ENCODE measurements around the gene PTPN3.

Gene PTPN3

DNA sequence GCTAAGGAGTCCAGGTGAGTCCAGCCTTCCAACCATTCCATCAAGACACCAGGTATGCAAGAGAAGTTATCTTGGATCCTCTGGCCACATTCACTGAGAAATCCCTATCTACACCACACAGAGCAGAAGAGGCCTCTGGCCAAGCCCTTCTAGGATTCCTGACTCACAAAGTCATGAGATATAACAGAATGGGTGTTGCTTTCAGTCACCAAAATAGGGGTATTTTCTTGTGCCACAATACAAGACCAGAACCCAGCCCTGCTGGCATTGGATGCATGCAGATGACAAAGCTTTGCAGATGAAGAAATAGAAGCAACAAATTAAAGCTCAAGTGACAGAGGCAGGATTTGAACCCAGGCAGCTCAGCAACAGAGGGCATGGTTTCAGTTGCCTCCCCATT lies 73.5 kb downstream of the PTPN3 start:
- TF ChIP-seq POLR2A (IDR thresholded peaks at IDR 0.05; ENCODE audit: low read length) = no peak
- no peak for TF ChIP-seq GATA1 (IDR thresholded peaks at IDR 0.05; ENCODE audit: low read depth, low read length)
- DNase-seq = peak; percentile 17 to 18

GRCh38 chr9:109423877-109424276 lies 74.2 kb downstream of the PTPN3 start:
- no peak for TF ChIP-seq GATA1 (IDR thresholded peaks at IDR 0.05; ENCODE audit: low read depth, low read length)
- no peak for TF ChIP-seq POLR2A (IDR thresholded peaks at IDR 0.05; ENCODE audit: low read length)
- DNase-seq = no peak

- no peak for TF ChIP-seq POLR2A (IDR thresholded peaks at IDR 0.05; ENCODE audit: low read length)
- TF ChIP-seq GATA1 (IDR thresholded peaks at IDR 0.05; ENCODE audit: low read depth, low read length) = no peak
- DNase-seq = no peak
Observed at GRCh38 chr9:109422641-109423040, 75.5 kb downstream of the PTPN3 start.

GRCh38 chr9:109421026-109421970 lies 76.8 kb downstream of the PTPN3 start:
- TF ChIP-seq POLR2A (IDR thresholded peaks at IDR 0.05; ENCODE audit: low read length) = no peak
- no peak for TF ChIP-seq GATA1 (IDR thresholded peaks at IDR 0.05; ENCODE audit: low read depth, low read length)
- DNase-seq = no peak

- DNase-seq = no peak
- TF ChIP-seq GATA1 (IDR thresholded peaks at IDR 0.05; ENCODE audit: low read depth, low read length) (no peak), POLR2A (IDR thresholded peaks at IDR 0.05; ENCODE audit: low read length) (no peak)
Observed at GRCh38 chr9:109419531-109419930, 78.6 kb downstream of the PTPN3 start.

DNA sequence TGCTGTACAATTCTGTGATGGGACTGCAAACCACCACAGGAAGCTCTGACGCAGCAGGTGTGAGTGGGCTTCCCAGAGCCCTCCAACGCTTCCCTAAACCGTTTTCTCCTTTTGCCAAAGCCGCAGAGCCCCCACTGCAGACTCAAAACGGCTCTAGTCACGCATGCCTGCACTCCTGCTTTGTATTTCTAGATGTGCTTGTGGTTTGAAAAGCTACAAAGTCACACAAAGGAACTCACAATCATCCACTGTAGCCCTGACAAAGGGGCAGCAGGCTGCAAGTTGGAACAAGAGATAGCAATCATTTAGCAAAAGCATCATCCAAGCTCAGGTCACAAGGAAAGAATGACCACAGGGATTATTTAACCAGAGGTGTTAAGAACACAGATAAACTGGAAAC lies 79.3 kb downstream of the PTPN3 start:
- no peak for DNase-seq
- TF ChIP-seq GATA1 (IDR thresholded peaks at IDR 0.05; ENCODE audit: low read depth, low read length) = no peak
- no peak for TF ChIP-seq POLR2A (IDR thresholded peaks at IDR 0.05; ENCODE audit: low read length)

DNA sequence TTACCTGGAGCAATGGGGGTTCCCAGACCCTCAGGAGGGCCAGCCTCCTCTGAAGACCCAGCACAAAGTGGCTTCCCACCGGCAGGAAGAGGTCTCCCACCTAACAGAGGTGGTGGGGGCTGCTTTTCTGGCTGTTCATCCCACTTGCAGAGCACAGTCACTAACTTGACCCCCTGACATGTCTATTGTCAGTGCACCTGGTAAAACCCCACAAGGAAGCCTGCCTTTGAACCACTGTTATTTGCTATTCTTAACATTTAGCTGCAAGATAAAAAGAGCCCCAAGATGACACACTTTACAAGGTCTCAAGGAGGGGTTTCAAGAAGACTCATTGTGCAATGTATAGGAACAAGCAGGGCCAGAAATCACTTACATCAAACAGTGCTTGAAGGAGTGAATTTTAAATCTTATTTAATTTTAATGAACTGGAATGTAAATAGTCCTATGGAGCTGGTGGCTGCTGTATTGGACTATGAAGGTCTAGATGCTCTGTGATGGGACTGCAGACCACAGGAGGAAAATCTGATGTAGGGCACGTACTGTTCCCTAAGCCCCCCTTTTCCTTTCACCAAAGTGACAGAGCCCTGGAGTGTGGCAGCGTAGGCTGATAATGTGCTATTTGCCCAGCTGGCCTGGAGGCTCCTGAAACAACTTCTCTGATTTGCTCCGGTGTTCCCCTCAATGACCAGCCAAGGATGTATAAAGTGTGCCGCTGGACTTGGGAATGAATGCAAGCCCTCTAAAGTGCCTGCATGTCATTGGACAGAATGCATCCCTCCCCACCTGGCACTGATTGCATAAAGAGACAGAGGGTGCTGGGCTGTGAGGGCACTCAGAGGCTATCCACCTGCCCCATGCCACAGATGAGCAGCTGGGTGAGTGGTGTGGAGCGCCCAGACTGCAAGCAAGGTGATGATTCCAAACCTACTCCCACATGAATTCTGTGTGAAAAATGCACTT lies 80.2 kb downstream of the PTPN3 start:
- DNase-seq = no peak
- no peak for TF ChIP-seq GATA1 (IDR thresholded peaks at IDR 0.05; ENCODE audit: low read depth, low read length)
- TF ChIP-seq POLR2A (IDR thresholded peaks at IDR 0.05; ENCODE audit: low read length) = no peak

GRCh38 chr9:109417054-109417453 lies 81.1 kb downstream of the PTPN3 start:
- TF ChIP-seq GATA1 (IDR thresholded peaks at IDR 0.05; ENCODE audit: low read depth, low read length) (no peak), POLR2A (IDR thresholded peaks at IDR 0.05; ENCODE audit: low read length) (no peak)
- no peak for DNase-seq

GRCh38 chr9:109416135-109416706 lies 81.9 kb downstream of the PTPN3 start:
- no peak for DNase-seq
- TF ChIP-seq POLR2A (IDR thresholded peaks at IDR 0.05; ENCODE audit: low read length) (no peak), GATA1 (IDR thresholded peaks at IDR 0.05; ENCODE audit: low read depth, low read length) (no peak)

GRCh38 chr9:109414125-109414785 lies 83.9 kb downstream of the PTPN3 start:
- TF ChIP-seq GATA1 (IDR thresholded peaks at IDR 0.05; ENCODE audit: low read depth, low read length) = no peak
- no peak for TF ChIP-seq POLR2A (IDR thresholded peaks at IDR 0.05; ENCODE audit: low read length)
- DNase-seq = no peak

DNA sequence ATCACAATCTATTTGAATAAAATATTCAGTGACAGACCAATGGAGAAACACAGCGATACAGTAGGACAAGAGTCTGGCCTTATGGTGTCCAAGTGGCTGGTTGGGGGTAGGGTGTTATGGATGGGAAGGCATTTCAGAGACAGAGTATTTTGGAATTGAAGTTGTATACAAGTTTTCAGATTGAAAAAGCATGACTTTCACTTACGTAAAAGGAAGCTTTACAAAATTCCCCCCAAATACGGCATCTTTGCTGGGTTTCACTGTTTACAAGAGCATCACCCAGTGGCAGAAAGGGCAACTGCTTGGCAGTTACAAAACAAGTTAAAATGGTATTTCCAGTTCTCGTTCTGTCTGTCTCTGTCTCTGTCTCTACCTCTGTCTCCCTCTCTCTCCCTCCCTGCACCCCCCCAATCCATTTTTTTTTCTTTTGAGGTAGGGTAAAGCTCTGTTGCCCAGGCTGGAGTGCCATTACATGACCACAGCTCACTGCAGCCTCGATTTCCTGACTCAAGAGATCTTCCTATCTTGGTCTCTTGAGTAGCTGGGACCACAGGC lies 86.2 kb downstream of the PTPN3 start:
- peak in 1 of 2 experiments; percentile 18 for DNase-seq
- no peak for TF ChIP-seq POLR2A (IDR thresholded peaks at IDR 0.05; ENCODE audit: low read length)
- TF ChIP-seq GATA1 (IDR thresholded peaks at IDR 0.05; ENCODE audit: low read depth, low read length) = no peak

- no peak for TF ChIP-seq GATA1 (IDR thresholded peaks at IDR 0.05; ENCODE audit: low read depth, low read length)
- no peak for TF ChIP-seq POLR2A (IDR thresholded peaks at IDR 0.05; ENCODE audit: low read length)
- no peak for DNase-seq
Observed at GRCh38 chr9:109411069-109411761, 86.9 kb downstream of the PTPN3 start.

Measured in erythroblast (primary cell).